HEK293T (cell line): ENCODE data around the gene EFCC1.

ENCODE experiments used
- BHLHE40 ChIP-seq: fragments of 450-650 bp; IDR thresholded peaks from 2 replicates; pipeline ENCODE4 v1.6.1; 2016; ENCODE audit warnings: mild to moderate bottlenecking, moderate library complexity, borderline replicate concordance
- CTBP1 ChIP-seq: fragments of 450-650 bp; IDR thresholded peaks from 2 replicates; pipeline ENCODE4 v1.6.1; 2016; ENCODE audit warnings: borderline replicate concordance
- ELF4 ChIP-seq: fragments of 450-650 bp; IDR thresholded peaks from 2 replicates; pipeline ENCODE4 v1.6.1; 2017; ENCODE audit warnings: antibody characterized with exemption
- FOXM1 ChIP-seq: fragments of 450-650 bp; IDR thresholded peaks from 2 replicates; pipeline ENCODE4 v1.6.1; 2017; ENCODE audit warnings: mild to moderate bottlenecking, borderline replicate concordance
- HDGF ChIP-seq: fragments of 450-650 bp; IDR thresholded peaks from 2 replicates; pipeline ENCODE4 v1.6.1; 2017; ENCODE audit warnings: antibody characterized with exemption, borderline replicate concordance
- L3MBTL2 ChIP-seq: fragments of 450-650 bp; conservative IDR thresholded peaks from 2 replicates; pipeline ENCODE4 v1.6.1; 2016; ENCODE audit warnings: mild to moderate bottlenecking
- LEF1 ChIP-seq: fragments of 450-650 bp; IDR thresholded peaks from 2 replicates; pipeline ENCODE4 v1.6.1; 2017; ENCODE audit warnings: mild to moderate bottlenecking, borderline replicate concordance
- NFRKB ChIP-seq: fragments of 450-650 bp; IDR thresholded peaks from 2 replicates; pipeline ENCODE4 v1.6.1; 2016; ENCODE audit warnings: mild to moderate bottlenecking, moderate library complexity
- SP1 ChIP-seq: fragments of 450-650 bp; IDR thresholded peaks from 2 replicates; pipeline ENCODE4 v1.6.1; 2017
- SUZ12 ChIP-seq: fragments of 450-650 bp; IDR thresholded peaks from 2 replicates; pipeline ENCODE4 v1.6.1; 2016; ENCODE audit warnings: mild to moderate bottlenecking
- TARDBP ChIP-seq: fragments of 450-650 bp; IDR thresholded peaks from 2 replicates; pipeline ENCODE4 v1.6.1; 2016
- TF ChIP-seq, protein P1 (sequence below): fragments of 450-650 bp; IDR thresholded peaks from 2 replicates; pipeline ENCODE4 v1.6.1; 2016

GRCh38 chr3:128992926-128993460 is 8.1 kb upstream of the EFCC1 start:
- no peak for TF ChIP-seq SP1
- TF ChIP-seq, protein P1, sequence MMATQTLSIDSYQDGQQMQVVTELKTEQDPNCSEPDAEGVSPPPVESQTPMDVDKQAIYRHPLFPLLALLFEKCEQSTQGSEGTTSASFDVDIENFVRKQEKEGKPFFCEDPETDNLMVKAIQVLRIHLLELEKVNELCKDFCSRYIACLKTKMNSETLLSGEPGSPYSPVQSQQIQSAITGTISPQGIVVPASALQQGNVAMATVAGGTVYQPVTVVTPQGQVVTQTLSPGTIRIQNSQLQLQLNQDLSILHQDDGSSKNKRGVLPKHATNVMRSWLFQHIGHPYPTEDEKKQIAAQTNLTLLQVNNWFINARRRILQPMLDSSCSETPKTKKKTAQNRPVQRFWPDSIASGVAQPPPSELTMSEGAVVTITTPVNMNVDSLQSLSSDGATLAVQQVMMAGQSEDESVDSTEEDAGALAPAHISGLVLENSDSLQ, result no peak
- TF ChIP-seq SUZ12, result no peak
- no peak for TF ChIP-seq CTBP1
- TF ChIP-seq HDGF, result no peak
- TF ChIP-seq TARDBP, result no peak
- no peak for TF ChIP-seq BHLHE40
- TF ChIP-seq FOXM1, result no peak
- no peak for TF ChIP-seq NFRKB
- TF ChIP-seq ELF4, result no peak
- TF ChIP-seq L3MBTL2, result no peak
- TF ChIP-seq LEF1, result no peak
